Measurements from ENCODE around the gene ACO2.
"Not testable (repeated sequence)": the region's sequence is repeated elsewhere in the genome, so short reads cannot be mapped to it uniquely, and the experiment has no call there.

Gene ACO2

GRCh38 chr22:41568811-41569210, 99.9 kb downstream of the ACO2 start:
- DNase-seq (ENCODE audit: low read depth) = no peak

GRCh38 chr22:41570221-41570620, 101.3 kb downstream of the ACO2 start:
- DNase-seq (ENCODE audit: low read depth) = no peak

- no peak for DNase-seq (ENCODE audit: low read depth)
These were observed 102.9 kb downstream of the ACO2 start for GRCh38 chr22:41571786-41572185.

- not testable (repeated sequence) for DNase-seq (ENCODE audit: low read depth)
These were observed 103.4 kb downstream of the ACO2 start for GRCh38 chr22:41572305-41572704.

GRCh38 chr22:41573677-41574076, 104.8 kb downstream of the ACO2 start:
- no peak for DNase-seq (ENCODE audit: low read depth)

DNA sequence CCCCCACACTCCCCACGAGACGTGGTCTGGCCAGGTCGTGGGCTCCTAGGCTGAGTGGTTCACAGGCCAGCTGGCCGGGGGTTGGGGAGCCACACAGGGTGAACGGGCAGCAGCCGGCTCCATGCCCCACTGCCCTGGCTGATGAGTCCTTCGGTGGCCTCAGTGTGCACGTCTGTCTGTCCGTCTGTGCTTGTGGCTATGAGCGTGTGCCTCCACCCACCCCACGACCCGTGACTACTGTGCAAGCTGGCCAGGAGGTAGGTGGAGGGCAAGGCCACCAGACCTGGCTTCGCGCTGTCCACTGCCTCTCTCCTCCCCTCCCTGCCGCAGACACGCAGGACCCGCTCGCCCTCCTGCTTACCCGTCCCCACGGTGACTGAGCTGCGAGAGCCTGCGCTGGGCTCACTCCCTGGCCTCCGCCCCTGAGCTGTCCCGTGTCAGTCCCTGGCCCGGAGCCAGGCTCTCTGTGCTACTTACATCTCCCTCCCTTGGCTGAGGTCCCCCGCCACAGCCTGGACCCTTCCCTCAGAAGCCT, 106.0 kb downstream of the ACO2 start:
- no peak for DNase-seq (ENCODE audit: low read depth)

GRCh38 chr22:41575533-41575932, 106.6 kb downstream of the ACO2 start:
- DNase-seq (ENCODE audit: low read depth) = no peak

GRCh38 chr22:41576877-41577276, 108.0 kb downstream of the ACO2 start:
- no peak for DNase-seq (ENCODE audit: low read depth)

- DNase-seq (ENCODE audit: low read depth) = no peak
These were observed 109.2 kb downstream of the ACO2 start for GRCh38 chr22:41578114-41578513.

Measured in stimulated activated CD8-positive, alpha-beta memory T cell treated with anti-CD3 and anti-CD28 coated beads, Interleukin-4, amount 100 ng/mL, for 24 hours (primary cell).